HG03342 (cell line): ENCODE data around the gene CYYR1.

ENCODE experiments used
- ATAC-seq: cut with Tn5 transposase; IDR thresholded peaks from one replicate; pipeline ENCODE4 v1.9.1; 2021; ENCODE audit warnings: mild to moderate bottlenecking, moderate library complexity; ENCODE audit not compliant: unreplicated experiment

Gene CYYR1

DNA sequence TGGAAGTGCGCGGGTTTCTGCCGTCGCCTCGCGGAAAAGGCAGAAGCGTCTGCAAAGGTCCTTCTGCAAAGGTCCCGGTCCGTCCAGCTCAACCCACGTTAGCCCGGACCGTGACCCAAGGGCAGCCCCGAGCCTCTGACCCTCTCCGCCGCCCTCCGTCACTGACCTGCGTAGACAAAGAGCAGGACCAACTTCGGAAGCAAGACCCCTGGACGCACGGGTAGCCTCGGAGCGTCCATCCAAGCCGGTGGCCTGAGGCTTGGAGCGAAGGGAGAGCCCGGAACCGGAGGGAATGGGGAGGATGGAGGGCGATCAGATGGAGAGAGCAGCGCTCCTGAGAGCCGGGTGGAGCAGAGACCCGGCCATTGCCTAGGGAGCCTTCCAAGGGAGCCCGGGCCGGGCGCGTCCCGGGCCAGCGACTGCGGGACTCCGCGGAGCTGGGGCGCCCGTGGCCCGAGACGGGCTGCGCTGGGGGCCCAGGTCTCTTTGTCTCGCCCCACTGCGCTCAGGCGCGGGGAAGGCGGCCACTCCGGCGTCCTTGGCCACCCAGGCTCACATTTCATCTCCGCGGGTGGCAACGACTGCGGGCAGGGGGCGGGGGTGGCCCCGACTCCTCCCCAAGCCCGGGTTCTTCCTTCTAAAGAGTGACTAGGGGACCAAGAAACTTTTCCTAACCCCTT, at the start of gene CYYR1:
CYYR1 (minus strand) TSS at position 585 of the 680 bp plus-strand sequence; CDS start at position 239, 346 bp downstream.
- no peak for ATAC-seq

DNA sequence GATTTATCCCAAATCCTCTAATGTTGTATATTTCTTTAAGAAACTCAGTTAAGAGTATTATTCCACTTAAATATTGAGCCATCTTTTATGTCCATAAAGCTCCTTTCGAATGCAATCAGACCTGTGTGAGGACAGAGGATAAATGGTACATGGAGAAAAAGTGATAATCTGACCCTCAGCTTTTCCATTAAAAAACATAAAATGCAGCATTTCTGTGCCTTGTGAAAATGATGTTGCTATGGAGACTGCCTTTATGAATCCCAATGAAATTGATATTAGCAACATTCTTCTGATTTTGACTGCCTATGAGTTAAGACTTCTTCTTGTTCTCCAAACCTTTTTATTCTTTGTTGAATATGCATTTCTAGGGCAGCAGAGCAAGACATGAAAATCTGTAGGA, 44.1 kb upstream of the CYYR1 start:
- ATAC-seq, result no peak

DNA sequence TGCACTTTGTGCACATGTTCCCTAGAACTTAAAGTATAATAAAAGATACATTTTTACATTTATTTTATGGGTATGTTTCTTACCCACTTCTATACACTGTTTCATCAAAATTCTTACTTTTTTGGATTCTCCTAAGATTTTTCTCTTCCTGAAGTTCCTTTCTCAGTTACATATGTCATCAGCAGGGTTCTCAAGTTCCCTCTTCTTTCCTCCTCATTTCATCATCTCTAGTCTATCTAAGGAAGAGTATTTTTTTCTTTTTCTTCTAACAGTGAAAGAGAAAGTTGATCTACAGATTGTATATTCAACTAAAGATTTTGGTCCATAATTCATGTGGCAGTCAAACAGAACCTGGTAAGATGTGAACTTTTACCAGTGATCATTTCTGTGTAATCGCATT, 41.2 kb upstream of the CYYR1 start:
- no peak for ATAC-seq

DNA sequence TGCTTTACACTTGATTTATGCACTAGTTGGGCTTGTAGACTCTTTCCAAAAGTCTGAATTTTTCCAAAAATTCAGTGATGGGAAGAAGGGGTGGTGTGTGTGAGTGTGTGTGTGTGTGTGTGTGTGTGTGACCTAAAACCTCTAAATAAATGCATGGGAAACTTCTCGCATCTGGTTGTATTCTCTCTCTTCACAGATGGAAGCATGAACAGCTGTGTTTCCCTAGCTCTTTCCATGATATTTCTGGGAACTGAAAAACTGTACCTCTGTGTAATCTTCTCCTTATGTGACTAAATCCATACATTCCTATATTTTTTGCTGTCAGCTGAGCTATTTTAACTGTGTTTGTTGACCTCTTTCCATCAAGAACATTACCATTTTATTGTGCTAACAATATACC, 26.2 kb upstream of the CYYR1 start:
- ATAC-seq, result no peak

DNA sequence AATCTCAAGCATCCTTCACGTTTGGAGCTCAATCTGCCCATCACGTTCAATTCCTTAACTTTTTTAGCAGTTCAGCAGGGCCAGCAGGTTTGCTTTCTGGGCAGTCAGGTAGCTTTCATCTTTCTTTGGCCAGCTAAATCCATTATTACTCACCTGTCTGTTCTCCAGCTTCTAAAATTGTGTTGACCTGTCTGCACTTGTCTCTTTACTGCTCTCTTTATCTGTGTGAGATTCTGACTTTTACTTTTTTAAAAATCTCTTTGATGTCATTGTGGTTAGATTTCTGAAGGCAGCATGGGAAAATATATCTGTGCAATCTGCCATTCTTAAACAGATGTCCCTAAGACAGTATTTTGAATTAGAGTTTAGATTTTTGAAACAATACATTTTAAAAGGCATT, 24.9 kb upstream of the CYYR1 start:
- no peak for ATAC-seq

DNA sequence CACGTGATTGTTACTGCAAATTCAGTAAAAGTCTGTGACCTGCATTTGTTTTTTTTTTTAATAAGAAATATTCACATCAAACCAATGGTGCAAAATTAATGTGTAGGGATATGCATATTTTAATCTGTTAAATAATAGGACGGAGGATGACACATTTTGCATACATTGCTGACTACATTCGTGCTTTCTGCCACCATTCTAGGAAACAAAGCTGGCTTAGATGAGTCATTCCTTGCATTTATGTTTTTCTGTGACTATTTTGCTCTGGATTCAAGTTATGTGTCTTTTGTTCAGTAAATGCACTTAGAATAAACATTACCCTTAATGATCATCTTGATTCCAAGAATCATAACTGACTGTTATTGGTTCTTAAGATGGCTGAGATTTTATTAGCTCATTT, 23.9 kb upstream of the CYYR1 start:
- no peak for ATAC-seq

DNA sequence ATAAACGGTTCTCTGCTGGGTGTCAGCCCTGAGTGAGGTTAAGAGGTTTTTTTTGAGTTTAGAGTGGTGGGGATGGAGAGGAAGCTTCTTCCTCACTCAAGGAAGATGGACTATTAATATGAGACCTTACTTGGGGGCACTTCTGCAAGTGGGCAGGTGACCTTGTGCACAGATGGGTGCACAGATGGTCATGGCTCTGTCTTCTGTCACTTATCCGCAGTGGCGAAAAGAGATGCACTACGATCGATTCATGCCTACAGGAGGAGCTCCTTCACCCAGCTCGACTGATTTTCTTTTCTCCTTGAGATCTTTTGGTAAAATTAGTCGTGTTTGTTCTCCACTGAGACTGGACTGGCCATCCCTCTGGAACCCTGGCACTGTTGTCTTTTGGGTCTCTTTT, 22.9 kb upstream of the CYYR1 start:
- ATAC-seq, result no peak

DNA sequence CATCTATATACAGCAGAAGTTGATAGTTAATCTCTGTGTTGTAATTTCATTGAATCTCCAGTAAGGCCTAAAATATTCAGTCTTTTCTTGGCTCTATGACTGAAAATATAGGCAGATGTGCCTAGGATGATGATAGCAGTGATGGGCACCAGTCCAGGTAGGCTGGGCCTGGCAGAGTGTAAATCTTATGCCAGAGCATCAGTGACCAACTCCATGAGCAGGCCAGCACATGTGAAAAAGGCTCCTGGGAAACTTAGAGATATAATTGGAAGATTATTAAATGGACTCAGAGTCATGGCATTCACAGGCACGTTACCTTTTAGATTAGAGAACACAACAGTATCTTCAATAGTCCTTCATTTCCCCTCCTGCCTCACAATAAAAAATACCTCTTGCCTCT, 20.7 kb upstream of the CYYR1 start:
- no peak for ATAC-seq

DNA sequence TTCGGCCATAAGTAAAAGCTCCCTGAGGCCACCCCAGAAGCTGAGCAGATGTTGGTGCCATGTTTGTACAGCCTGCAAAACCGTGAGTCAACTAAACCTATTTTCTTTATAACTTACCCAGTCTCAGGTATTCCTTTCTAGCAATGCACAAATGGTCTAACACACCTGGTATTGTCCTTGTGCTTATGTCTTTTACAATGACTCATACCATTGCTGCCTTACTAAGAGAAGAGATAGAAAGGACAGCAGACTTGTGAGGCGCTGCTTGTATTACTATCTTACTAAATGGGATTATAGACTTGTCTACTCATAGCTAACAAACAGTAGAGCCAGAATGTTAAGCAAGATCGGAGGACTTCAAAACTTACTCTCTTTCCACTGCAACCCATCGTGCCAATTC, 18.5 kb upstream of the CYYR1 start:
- no peak for ATAC-seq

DNA sequence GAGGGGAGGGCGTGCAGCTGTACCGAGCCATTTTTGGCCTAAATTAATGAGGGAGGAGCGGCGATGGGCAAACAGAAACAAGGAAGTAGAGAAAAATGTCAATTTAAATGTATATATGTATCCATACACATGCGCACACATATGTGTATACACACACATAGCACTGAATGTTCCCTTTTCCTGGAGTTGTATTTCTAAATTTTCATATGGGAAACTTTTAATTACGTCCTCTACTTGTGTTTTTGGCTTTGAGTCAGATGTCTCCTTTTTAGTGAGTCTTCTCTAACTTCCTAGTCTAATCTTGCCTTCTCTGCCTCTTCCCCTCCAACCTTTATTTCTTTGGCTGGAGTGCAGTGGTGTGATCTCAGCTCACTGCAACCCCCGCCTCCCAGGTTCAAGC, 15.4 kb upstream of the CYYR1 start:
- no peak for ATAC-seq

DNA sequence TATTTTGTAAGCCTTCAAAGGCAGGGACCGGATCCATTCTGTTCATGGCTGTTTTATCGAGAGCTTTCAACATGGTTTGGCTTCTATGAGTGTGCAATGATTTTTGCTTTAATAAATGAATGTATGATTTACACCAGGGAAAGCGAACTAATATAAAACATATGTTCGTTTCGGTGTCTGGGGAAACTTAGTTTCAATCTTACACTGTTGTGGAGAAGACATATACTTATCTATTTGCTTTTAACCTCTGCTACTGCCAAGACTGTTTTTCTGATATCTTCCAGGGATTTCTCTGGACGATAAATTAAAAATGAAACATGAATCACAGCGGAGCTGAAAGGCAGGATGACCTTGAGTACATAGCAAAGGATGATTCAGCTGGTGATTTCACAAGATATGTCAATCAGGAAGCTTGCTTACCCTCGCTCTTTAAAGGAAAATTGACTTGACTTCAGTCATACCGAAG, 14.7 kb upstream of the CYYR1 start:
- ATAC-seq, result no peak

DNA sequence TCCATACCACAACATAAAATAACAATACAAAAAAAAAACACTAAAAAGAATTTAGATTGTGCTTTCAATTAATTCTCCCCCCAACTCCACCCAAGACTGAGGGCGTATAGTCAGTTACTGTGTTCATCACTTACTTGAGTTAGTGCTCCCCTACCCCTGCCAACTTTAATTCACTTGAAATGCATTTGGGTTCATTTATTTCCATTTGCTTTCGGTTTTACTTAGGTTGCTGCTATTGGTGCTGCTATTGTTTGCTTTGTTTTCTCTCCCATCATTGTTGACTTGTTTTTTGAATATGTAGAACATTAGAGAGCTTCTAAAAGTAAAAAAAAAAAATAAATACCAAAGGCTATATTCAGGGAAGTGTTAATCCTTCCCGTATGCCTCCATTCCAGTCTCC, 10.7 kb upstream of the CYYR1 start:
- no peak for ATAC-seq

DNA sequence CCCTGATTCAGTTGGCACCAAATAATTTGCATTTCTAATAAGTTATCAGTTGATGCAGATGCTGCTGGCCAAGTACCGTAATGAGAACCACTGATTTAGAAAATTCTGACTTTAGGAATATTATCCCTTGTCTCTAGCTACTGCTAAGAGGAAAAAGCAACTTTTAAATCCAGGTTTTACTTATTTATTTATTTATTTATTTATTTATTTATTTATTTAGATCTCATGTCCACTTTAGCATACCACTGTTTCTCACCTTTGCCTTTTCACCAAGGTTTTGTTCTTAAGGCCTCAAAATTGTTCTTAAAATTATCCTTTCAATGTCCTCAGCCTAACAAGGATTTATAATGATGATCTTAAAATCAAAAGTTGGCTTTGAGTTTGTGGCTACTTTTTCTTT, 8.7 kb upstream of the CYYR1 start:
- ATAC-seq, result no peak

DNA sequence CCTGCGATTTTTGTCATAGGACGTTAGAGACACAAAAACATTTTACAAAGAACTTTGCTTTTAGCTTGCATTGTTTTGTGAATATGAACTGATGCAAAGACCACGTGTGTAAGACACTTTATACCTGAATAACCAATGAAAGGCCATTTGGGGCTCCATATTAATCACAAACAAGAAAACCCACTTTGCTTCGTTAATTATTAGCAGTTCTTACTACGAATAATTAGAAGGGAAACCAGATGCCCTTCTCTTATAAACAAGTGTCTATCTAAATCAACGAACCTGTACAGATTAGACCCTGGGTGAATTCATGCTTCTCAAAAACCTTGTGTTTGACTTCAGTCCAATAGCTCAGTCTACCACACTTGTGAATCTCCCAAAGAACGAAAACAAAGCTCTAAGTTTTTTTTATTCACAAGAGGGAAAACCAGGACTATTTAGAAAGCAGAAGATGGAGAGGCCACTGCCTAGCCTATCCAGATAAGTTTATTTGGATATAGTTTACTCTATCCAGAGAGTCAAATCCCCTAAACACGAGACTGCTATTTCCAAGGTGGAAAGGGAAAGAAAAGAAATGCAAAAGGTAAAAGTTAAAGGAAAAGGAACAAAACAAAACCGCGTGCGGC, 897 bp downstream of the CYYR1 start:
- no peak for ATAC-seq

DNA sequence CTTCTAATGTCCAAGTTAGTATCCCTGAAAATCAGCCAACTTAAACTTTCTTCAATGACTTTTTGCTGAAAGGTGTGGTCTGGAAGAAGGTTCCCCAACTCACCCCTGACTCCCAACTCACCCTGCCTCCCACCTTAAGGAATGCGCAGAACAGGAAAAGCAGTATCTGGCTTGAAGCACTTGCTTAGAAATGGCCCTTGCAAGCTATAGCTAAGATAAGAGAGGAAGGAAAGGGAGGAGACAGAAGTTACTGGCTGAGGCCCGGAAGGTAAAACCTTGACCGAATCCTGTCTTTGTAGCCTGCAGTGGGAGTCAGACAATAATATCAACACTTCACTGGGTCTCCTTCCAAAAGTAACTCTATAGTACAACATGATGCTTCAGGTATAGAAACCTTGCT, 2.9 kb downstream of the CYYR1 start:
- no peak for ATAC-seq

DNA sequence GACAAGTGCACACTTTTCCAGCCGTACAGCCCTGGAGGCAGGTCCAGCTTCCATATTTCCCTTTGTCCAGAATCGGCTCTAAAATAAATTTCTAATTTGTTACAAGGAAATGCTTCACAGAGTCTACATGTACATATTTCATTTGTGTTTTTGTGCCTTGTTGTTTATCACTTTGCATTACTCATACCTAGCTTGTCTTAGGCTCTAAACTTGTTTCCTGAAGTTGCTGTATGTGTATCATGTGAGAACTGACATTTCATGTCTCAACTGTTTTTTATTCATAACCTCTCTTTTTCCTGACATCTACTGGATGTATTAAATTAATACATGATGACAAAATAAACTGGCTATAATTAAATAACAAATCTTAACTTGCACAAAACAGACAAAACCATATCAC, 7.5 kb downstream of the CYYR1 start:
- no peak for ATAC-seq

DNA sequence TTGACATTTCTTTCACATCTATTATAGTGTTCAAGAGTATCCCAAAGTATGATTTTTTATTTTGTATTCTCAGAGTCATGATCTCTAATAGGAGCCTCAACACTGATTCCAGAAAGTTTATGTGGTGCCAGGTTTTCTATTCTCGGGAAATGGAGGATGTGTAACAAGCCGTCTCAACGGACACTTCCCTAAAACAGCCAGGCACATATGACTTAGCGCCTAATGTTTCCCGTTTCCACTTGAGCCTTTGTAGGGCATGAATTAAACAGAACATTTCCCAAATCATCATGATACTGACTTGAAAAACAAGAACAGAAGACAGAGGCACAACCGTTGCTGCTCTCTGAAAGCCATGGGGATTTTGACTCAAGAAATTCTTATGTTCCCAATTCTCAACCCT, 8.0 kb downstream of the CYYR1 start:
- no peak for ATAC-seq

DNA sequence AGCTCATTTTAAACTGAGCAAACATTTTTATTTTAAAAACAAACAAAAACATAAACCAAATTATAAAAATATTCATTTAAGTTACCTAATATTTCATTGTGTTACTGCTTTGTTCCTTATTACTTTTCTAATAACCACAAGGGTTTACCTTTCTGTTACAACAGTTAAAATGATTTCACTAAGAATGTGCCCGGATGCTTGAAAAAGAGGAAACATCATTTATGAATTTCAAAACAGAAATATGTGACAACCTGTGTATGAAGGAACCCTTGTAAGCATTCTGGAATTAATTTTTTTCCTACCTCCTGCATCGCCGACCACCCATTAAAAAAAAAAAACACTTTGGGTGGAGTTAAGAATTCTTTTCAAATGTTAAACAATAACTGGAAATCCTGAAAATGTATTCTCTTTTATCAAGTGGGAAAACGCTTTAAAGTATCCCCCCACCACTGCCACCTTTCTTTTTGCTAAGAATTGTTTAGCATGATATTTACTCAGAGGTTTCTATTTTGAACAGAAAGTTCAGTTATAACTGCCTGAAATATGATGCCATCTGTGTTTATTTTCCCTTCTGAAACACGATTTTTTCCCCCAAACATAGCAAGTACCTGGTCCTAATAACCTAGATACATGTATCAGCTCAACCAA, 9.1 kb downstream of the CYYR1 start:
- ATAC-seq, result no peak

DNA sequence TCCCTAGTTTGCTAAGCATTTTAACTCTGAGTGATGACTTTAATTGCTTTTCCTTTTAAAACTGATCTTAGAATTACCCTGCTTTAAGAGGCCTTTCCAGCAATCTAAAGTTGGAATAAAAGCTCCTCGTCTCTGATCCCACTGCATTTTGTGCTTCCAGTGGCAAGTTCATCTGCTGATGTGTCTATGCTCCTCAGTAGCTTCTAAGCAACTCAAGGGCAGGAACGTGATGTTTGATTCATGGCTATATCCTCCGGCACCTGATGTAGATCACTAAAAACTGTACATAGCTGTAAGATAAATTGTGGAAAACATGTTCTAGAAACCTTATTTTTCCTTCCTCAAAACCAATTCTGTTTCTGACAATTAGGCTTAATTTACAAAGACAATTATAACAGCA, 12.5 kb downstream of the CYYR1 start:
- no peak for ATAC-seq

DNA sequence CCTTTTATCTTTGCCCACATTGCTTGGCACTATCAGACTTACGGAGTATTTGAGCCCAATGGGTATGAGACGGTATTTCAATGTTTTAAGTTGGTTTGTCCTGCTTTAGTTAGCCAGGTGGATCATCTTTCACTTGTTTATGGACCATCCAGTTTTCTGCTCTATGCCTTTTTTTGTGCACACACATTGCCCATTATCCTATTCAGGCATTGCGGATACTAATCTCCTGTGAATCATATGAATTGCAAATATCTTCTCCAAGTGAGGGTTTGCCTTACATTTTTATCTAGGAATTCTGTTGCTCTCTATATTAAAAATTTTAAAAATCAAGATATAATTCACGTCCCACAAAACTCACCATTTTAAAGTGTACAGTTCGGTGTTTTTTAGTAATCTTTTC, 14.0 kb downstream of the CYYR1 start:
- no peak for ATAC-seq

DNA sequence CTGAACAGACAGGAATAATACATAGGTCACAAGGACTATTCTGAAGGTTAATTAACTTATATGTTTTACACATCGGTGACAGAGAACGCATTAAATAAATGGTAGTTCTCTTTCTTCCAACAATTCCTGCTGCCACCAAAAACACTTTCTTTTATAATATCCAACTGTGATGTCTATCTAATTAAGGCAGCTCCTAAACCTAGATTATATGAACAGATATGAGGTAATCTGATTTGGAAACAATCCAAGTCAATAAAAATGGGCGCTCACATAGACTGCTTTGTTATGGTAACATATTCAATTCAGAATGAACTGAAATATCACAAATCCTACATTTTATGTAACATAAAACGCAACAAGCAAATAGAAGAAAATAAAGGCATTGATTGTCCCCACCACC, 16.0 kb downstream of the CYYR1 start:
- no peak for ATAC-seq

DNA sequence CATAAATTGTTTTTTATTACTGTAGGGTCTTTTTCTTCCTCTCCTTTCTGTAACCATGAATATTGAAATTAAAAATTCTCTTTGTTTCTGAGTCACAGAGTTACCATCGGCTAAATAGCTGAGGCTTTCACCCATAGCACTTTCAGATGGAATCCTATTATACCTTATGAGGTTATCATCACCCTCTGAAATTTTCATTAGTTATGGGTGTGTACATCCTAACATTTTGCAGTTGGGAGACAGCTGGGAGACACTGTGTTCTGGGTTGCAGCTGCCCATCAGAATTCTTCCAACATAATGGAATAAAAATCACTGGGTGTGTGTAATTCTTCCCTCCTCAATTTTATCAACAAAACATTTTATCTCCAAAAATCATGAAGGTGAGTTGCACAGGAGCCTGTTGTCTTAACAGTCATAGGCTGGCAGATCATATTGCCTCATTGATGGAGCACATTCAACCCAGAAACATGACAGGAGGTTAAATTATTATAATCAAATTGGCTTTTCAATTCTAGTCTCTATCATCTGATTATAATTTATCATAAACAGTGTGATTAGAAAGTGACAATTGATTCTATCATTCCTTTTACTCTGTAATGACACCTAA, 17.4 kb downstream of the CYYR1 start:
- no peak for ATAC-seq
